ENCODE results near the gene RSPH4A. TPM values are rescaled to one million over a fixed set of nuclear protein-coding genes. Genes with fewer than 3 reads are reported as not detected.

Gene RSPH4A
- total and polyA plus RNA-seq, 2 of the 8 experiments (the other 6 are each of a cell fraction or from before 2014, with no cell fraction given): 0.38 to 0.52 TPM

DNA sequence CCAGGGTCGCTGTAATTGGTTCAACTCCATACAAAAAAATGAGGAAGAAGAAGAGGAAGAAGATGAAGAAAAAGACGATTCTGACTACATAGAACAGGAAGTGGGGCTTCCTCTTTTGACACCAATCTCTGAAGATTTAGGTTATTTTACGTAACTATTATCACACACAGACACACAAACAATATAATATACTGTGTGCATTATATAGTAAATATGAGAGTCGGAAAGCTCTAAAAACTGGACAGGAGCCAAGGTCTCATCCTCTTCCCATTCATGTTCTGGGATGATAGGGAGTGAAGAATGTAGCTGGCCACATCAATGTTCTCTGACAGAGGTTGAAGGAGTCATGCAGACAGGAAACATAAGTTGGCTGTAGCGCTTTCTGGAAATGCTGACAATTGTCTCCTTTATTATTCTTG is 13.3 kb downstream of the RSPH4A start:
- POLR2A ChIA-PET (ENCODE audit: partially characterized antibody): interaction anchor here (4.2 kb wide), 1 partner anchor 14 kb away, joined by 25 read pairs; the partner anchor contains the start of gene RSPH4A

More for the DNA sequence above, 13.3 kb downstream of the RSPH4A start:
- no peak overlapping the region for H3K4ac ChIP-seq (replicated peaks; ENCODE audit: insufficient read length, low read depth, low read length)
- H2BK20ac ChIP-seq (ENCODE audit: low read length): no peak overlapping the region
- H3K23me2 ChIP-seq (ENCODE audit: low read depth, low read length): no peaks in the 10 kb centered on the region
- H2BK120ac ChIP-seq (replicated peaks; ENCODE audit: low read depth, low read length): no peak overlapping the region
- H4K91ac ChIP-seq (replicated peaks; ENCODE audit: insufficient read length, low read length): no peak overlapping the region
- no peaks in the 10 kb centered on the region for H3K79me2 ChIP-seq (ENCODE audit: control insufficient read depth in 1 of 2, insufficient read depth in 2 of 2, low read length in 2 of 2)
- H3K4me3 ChIP-seq (ENCODE audit: extremely low read depth in 1 of 4, insufficient read depth in 2 of 4, low read depth in 3 of 4, low read length in 4 of 4): no peak overlapping the region
- H3K27ac ChIP-seq (ENCODE audit: low read depth, low read length): no peak overlapping the region
- no peak overlapping the region for H2BK15ac ChIP-seq (ENCODE audit: low read length)
- 84% methylated on average over 5 of the region's 5 CpGs; no CpG with 5 or more reads in 1 of the 2 experiments for WGBS, 2 experiments (ENCODE audit: extremely low coverage in 1 of 2, insufficient coverage in 1 of 2, insufficient read length in 1 of 2, insufficient replicate concordance in 2 of 2, low coverage in 1 of 2, low lambda C conversion rate in 2 of 2, missing lambda C conversion rate in 1 of 2)
- no peak overlapping the region for H2BK12ac ChIP-seq (ENCODE audit: low read depth, low read length)
- H3K14ac ChIP-seq (ENCODE audit: insufficient read length): no peak overlapping the region
- H3K23ac ChIP-seq (ENCODE audit: insufficient read length): no peak overlapping the region
- no peak for TF ChIP-seq EGR1 (IDR thresholded peaks at IDR 0.05; ENCODE audit: borderline replicate concordance, low read depth, low read length)
- no peak for TF ChIP-seq YY1 (IDR thresholded peaks at IDR 0.05; ENCODE audit: low read depth, low read length)
- TF ChIP-seq SIN3A (conservative IDR thresholded peaks at IDR 0.05 in 1 of 2, IDR thresholded peaks at IDR 0.05 in 1 of 2; ENCODE audit: low read depth in 1 of 2, low read length in 2 of 2): no peak
- TF ChIP-seq RFX5 (IDR thresholded peaks at IDR 0.05; ENCODE audit: borderline replicate concordance, low read depth, low read length): no peak
- no peak for TF ChIP-seq CHD2 (IDR thresholded peaks at IDR 0.05; ENCODE audit: low read length)
- no peak for TF ChIP-seq PHF8 (conservative IDR thresholded peaks at IDR 0.05; ENCODE audit: low read depth, low read length)
- H4K20me1 ChIP-seq (replicated peaks in 1 of 2; ENCODE audit: control insufficient read depth in 1 of 2, insufficient read depth in 2 of 2, low read length in 2 of 2): no peaks in the 10 kb centered on the region
- DNase-seq (ENCODE audit: low read depth in 1 of 2, low spot score in 2 of 2) (no peak), FAIRE-seq (no peak)
- H3K4me1 ChIP-seq (replicated peaks in 1 of 4; ENCODE audit: control insufficient read depth in 3 of 4, insufficient read depth in 4 of 4, low read length in 3 of 4): no peaks in the 10 kb centered on the region
- no peak overlapping the region for H2AFZ ChIP-seq (ENCODE audit: low read length)
- no peak overlapping the region for H3K4me2 ChIP-seq (ENCODE audit: insufficient read depth in 1 of 2, low read depth in 2 of 2, low read length in 2 of 2)
- no peak overlapping the region for H3K18ac ChIP-seq (ENCODE audit: extremely low read depth, low read length)
- H3K79me1 ChIP-seq (ENCODE audit: low read depth, low read length): no peaks in the 10 kb centered on the region
- H3K56ac ChIP-seq (replicated peaks; ENCODE audit: insufficient read length, low read depth, low read length): no peak overlapping the region
- no peak overlapping the region for H4K8ac ChIP-seq (ENCODE audit: extremely low read depth, insufficient read depth, low read length)
- no peak overlapping the region for H2BK5ac ChIP-seq (ENCODE audit: low read depth, low read length)
- H4K5ac ChIP-seq (ENCODE audit: insufficient read length, low read depth, low read length): no peak overlapping the region
- no peaks in the 10 kb centered on the region for H3K9me3 ChIP-seq (ENCODE audit: insufficient read depth in 2 of 2, low read depth in 1 of 2, low read length in 1 of 2)
- CTCF ChIA-PET (ENCODE audit: partially characterized antibody): interaction anchor here (0.9 to 1.0 kb wide), 2 partner anchors 8 to 15 kb away, joined by 3 read pairs; no protein-coding TSS in a partner anchor
- H2AK5ac ChIP-seq (ENCODE audit: low read depth, low read length): no peak overlapping the region
- no peaks in the 10 kb centered on the region for H3K27me3 ChIP-seq (replicated peaks in 1 of 4; ENCODE audit: control insufficient read depth in 3 of 4, extremely low read depth in 1 of 4, insufficient read depth in 3 of 4, low read length in 3 of 4)
- no peaks in the 10 kb centered on the region for H3K36me3 ChIP-seq (ENCODE audit: control insufficient read depth in 2 of 4, insufficient read depth in 4 of 4, low read length in 3 of 4)
- H3K9ac ChIP-seq (replicated peaks in 1 of 4; ENCODE audit: extremely low read depth in 1 of 4, low read depth in 3 of 4, low read length in 3 of 4): no peak overlapping the region

Measured in H1 (cell line).